ENCODE results near the gene PIP4K2A.

Gene PIP4K2A

GRCh38 chr10:22655312-22655981 lies 58.9 kb downstream of the PIP4K2A start:
- CTCF ChIA-PET = no interaction called here
- POLR2A ChIA-PET = no interaction called here
- no peak for DNase-seq (ENCODE audit: extremely low spot score)
- TF ChIP-seq TARDBP (IDR thresholded peaks at IDR 0.05) (no peak), ZNF384 (IDR thresholded peaks at IDR 0.05) (no peak), FOXM1 (IDR thresholded peaks at IDR 0.05; ENCODE audit: borderline replicate concordance) (no peak), L3MBTL2 (conservative IDR thresholded peaks at IDR 0.05) (no peak), BHLHE40 (IDR thresholded peaks at IDR 0.05; ENCODE audit: borderline replicate concordance) (no peak), LEF1 (IDR thresholded peaks at IDR 0.05; ENCODE audit: borderline replicate concordance) (no peak), SUZ12 (IDR thresholded peaks at IDR 0.05) (no peak), FOXA1 (IDR thresholded peaks at IDR 0.05) (no peak)

GRCh38 chr10:22652988-22653481 lies 61.3 kb downstream of the PIP4K2A start:
- ChIA-PET POLR2A (no interaction called here), CTCF (no interaction called here)
- DNase-seq (ENCODE audit: extremely low spot score) = no peak
- TF ChIP-seq ELF4 (IDR thresholded peaks at IDR 0.05) = no peak
- no peak for TF ChIP-seq CTBP1 (IDR thresholded peaks at IDR 0.05; ENCODE audit: borderline replicate concordance)
- TF ChIP-seq FOXK2 (IDR thresholded peaks at IDR 0.05) = no peak
- TF ChIP-seq LEF1 (IDR thresholded peaks at IDR 0.05; ENCODE audit: borderline replicate concordance) = no peak
- TF ChIP-seq SUZ12 (IDR thresholded peaks at IDR 0.05) = no peak
- TF ChIP-seq L3MBTL2 (conservative IDR thresholded peaks at IDR 0.05) = no peak
- no peak for TF ChIP-seq FOXA1 (IDR thresholded peaks at IDR 0.05)
- no peak for TF ChIP-seq TARDBP (IDR thresholded peaks at IDR 0.05)

GRCh38 chr10:22651276-22651980 lies 63.0 kb downstream of the PIP4K2A start:
- CTCF ChIA-PET = no interaction called here
- POLR2A ChIA-PET = no interaction called here
- no peak for TF ChIP-seq FOXK2 (IDR thresholded peaks at IDR 0.05)
- no peak for TF ChIP-seq PKNOX1 (IDR thresholded peaks at IDR 0.05)
- TF ChIP-seq HDGF (IDR thresholded peaks at IDR 0.05; ENCODE audit: borderline replicate concordance) = no peak
- TF ChIP-seq LEF1 (IDR thresholded peaks at IDR 0.05; ENCODE audit: borderline replicate concordance) = no peak
- no peak for TF ChIP-seq TARDBP (IDR thresholded peaks at IDR 0.05)
- no peak for TF ChIP-seq FOXA1 (IDR thresholded peaks at IDR 0.05)
- TF ChIP-seq NFRKB (IDR thresholded peaks at IDR 0.05) = no peak
- no peak for TF ChIP-seq ZNF384 (IDR thresholded peaks at IDR 0.05)
- no peak for TF ChIP-seq SP1 (IDR thresholded peaks at IDR 0.05)
- TF ChIP-seq ARNT (IDR thresholded peaks at IDR 0.05) = no peak
- TF ChIP-seq L3MBTL2 (conservative IDR thresholded peaks at IDR 0.05) = no peak
- TF ChIP-seq ELF4 (IDR thresholded peaks at IDR 0.05) = no peak
- TF ChIP-seq SUZ12 (IDR thresholded peaks at IDR 0.05) = no peak
- no peak for TF ChIP-seq BHLHE40 (IDR thresholded peaks at IDR 0.05; ENCODE audit: borderline replicate concordance)
- no peak for TF ChIP-seq CTBP1 (IDR thresholded peaks at IDR 0.05; ENCODE audit: borderline replicate concordance)
- TF ChIP-seq FOXM1 (IDR thresholded peaks at IDR 0.05; ENCODE audit: borderline replicate concordance) = no peak
- DNase-seq (ENCODE audit: extremely low spot score) = no peak

GRCh38 chr10:22649994-22650393 lies 64.4 kb downstream of the PIP4K2A start:
- ChIA-PET POLR2A (no interaction called here), CTCF (no interaction called here)
- TF ChIP-seq TARDBP (IDR thresholded peaks at IDR 0.05) = no peak
- TF ChIP-seq SP1 (IDR thresholded peaks at IDR 0.05) = no peak
- no peak for TF ChIP-seq ARNT (IDR thresholded peaks at IDR 0.05)
- no peak for TF ChIP-seq LEF1 (IDR thresholded peaks at IDR 0.05; ENCODE audit: borderline replicate concordance)
- no peak for TF ChIP-seq CTBP1 (IDR thresholded peaks at IDR 0.05; ENCODE audit: borderline replicate concordance)
- TF ChIP-seq NFRKB (IDR thresholded peaks at IDR 0.05) = no peak
- TF ChIP-seq HDGF (IDR thresholded peaks at IDR 0.05; ENCODE audit: borderline replicate concordance) = no peak
- no peak for TF ChIP-seq FOXM1 (IDR thresholded peaks at IDR 0.05; ENCODE audit: borderline replicate concordance)
- no peak for TF ChIP-seq FOXA1 (IDR thresholded peaks at IDR 0.05)
- no peak for TF ChIP-seq FOXK2 (IDR thresholded peaks at IDR 0.05)
- no peak for DNase-seq (ENCODE audit: extremely low spot score)

- DNase-seq (ENCODE audit: extremely low spot score) = no peak
- no peak for TF ChIP-seq ELF4 (IDR thresholded peaks at IDR 0.05)
- TF ChIP-seq L3MBTL2 (conservative IDR thresholded peaks at IDR 0.05) = no peak
- no peak for TF ChIP-seq LEF1 (IDR thresholded peaks at IDR 0.05; ENCODE audit: borderline replicate concordance)
- no peak for TF ChIP-seq FOXA1 (IDR thresholded peaks at IDR 0.05)
- TF ChIP-seq BHLHE40 (IDR thresholded peaks at IDR 0.05; ENCODE audit: borderline replicate concordance) = no peak
- no peak for TF ChIP-seq FOXM1 (IDR thresholded peaks at IDR 0.05; ENCODE audit: borderline replicate concordance)
- TF ChIP-seq SP1 (IDR thresholded peaks at IDR 0.05) = no peak
- no peak for TF ChIP-seq FOXK2 (IDR thresholded peaks at IDR 0.05)
- no peak for TF ChIP-seq NFRKB (IDR thresholded peaks at IDR 0.05)
- no peak for TF ChIP-seq ARNT (IDR thresholded peaks at IDR 0.05)
- no peak for TF ChIP-seq CTBP1 (IDR thresholded peaks at IDR 0.05; ENCODE audit: borderline replicate concordance)
- TF ChIP-seq SUZ12 (IDR thresholded peaks at IDR 0.05) = no peak
- no peak for TF ChIP-seq PKNOX1 (IDR thresholded peaks at IDR 0.05)
- no peak for TF ChIP-seq HDGF (IDR thresholded peaks at IDR 0.05; ENCODE audit: borderline replicate concordance)
- CTCF ChIA-PET = no interaction called here
- POLR2A ChIA-PET = no interaction called here
Observed at GRCh38 chr10:22649390-22649841, 65.0 kb downstream of the PIP4K2A start.

- ChIA-PET POLR2A (no interaction called here), CTCF (no interaction called here)
- DNase-seq (ENCODE audit: extremely low spot score) = no peak
- no peak for TF ChIP-seq CTBP1 (IDR thresholded peaks at IDR 0.05; ENCODE audit: borderline replicate concordance)
- no peak for TF ChIP-seq FOXA1 (IDR thresholded peaks at IDR 0.05)
- no peak for TF ChIP-seq ZNF384 (IDR thresholded peaks at IDR 0.05)
Observed at GRCh38 chr10:22648547-22648961, 65.8 kb downstream of the PIP4K2A start.

Data from HEK293T (cell line).